HG02938 (cell line): ENCODE data around the gene E2F3.

Source experiments
- ATAC-seq: cut with Tn5 transposase; IDR thresholded peaks from one replicate; pipeline ENCODE4 v1.9.1; 2021; ENCODE audit warnings: mild to moderate bottlenecking, moderate library complexity; ENCODE audit not compliant: unreplicated experiment

The E2F3 gene

DNA sequence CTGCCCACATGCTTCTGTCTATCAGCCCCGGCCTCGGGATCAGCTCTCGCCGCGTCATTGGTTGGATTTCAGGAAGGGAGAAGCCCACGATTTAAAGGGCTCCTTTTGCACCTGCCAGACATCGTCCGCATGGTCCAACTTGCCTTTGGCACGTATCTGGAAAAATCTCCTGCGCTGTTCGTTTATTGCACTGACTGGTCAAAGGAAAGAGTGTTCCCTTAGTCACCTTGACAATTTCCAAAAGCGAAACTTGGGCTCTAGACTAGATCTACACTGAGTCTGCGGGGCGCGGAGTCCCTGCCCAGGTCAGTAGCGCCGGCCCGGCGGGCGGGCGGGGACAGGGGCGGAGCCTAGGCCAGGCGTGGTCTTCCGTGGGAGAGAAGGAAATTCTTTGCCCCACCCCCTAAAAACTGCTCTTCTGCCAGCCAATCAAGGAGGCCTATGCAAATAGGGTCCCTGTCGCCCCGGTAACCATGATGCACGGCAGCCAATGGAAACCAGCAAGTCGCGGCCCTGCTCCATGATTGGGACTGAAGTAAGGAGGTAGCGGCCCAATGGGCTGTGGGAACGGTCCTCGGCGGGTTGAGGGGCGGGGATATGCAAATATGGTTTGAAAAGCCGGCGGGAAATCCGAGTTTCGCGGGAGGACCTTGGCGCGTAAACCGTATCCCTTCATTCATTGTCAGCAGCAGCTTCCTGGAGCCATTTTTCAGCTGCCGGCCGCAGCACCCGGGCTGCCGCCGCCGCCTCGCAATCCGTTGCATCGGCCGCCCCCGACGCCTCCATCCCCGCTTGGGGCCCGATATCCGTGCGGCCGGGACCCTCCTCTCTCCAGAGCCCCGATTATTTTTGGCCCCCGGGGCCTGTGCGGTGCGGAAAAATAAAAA lies at the start of gene E2F3:
TSS of gene E2F3 (plus strand) at position 675 of the 887 bp plus-strand sequence. CDS start 354 bp downstream, outside the sequence.
- ATAC-seq, result peak; percentile 86

DNA sequence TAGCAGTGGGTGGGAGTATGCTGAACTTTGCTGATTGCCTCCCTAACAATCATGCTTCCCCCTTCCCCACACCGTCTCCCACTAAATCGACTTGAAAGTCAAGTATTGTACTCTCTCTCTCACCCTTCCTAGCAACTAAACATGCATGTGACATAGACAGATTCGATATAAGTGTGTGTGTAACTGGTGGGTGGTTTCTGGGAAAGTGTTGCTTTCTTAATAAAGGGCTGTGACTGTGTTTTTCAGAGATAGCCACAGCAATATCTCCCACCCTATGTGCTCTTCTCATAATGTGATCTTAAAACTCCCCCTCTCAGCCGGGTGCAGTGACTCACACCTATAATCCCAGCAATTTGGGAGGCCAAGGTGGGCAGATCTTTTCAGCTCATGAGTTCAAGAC lies 49.3 kb upstream of the E2F3 start:
- no peak for ATAC-seq

DNA sequence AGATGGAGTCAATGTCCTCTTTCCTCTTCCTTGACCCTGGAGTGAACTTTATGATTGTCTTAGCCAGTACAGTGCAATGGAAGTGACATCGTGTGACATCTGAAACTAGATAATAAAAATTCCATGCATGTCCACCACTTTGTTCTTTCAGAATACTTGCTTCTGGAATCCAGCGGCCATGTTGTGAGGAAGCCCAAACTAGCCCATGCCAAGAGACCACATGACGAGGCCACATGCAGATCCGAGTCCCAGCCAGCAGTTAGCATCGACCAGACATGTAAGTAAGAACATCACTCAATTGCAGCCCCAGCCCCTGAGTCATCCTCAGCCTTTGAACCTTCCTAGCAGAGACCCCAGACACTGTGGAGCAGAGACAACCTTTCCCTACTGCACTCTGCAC lies 48.5 kb upstream of the E2F3 start:
- no peak for ATAC-seq

DNA sequence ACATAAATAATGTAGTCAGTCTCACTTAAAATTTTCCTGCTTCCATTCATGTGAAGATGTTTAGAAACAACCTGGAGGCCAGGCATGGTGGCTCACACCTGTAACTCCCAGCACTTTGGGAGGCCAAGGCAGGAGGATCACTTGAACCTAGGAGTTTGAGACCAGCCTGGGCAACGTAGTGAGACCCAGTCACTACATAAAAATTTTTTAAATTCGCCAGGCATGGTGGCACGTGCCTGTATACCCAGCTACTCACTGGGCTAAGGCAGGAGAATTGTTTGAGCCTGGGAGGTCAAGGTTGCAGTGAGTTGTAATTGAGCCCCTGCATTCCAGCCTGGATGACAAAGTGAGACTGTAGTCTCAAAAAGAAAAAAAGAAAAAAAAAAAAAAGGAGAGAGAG lies 47.3 kb upstream of the E2F3 start:
- ATAC-seq, result no peak

DNA sequence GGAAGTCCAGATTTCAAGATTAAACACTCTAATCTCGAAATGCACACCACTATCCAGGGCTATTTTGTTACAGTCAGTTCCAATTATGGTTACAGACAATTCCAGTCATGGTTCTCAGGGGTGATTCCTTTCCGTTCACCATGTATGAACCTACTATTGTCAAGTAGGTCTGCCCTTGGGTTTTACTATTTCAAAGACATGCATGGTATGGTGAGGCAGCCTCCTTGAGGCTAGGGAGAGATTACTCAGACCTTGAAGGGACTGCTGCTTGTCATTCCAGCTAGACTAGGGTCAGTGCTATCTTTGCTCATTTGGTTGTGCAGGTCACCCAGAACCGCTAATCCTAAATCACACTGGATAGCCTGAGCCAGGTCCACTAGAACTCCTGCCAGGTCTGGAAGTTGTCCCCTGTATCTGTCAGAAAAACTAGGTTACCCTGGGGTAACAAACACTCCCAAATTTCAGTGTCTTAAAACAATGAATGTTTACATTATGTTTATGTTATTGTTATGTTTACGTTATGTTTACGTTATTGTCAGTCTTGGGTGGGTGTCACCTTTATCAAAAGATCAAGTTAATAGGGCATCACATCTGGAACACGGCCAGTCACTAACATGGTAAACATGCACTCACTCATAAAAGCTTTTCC lies 41.1 kb upstream of the E2F3 start:
- no peak for ATAC-seq

DNA sequence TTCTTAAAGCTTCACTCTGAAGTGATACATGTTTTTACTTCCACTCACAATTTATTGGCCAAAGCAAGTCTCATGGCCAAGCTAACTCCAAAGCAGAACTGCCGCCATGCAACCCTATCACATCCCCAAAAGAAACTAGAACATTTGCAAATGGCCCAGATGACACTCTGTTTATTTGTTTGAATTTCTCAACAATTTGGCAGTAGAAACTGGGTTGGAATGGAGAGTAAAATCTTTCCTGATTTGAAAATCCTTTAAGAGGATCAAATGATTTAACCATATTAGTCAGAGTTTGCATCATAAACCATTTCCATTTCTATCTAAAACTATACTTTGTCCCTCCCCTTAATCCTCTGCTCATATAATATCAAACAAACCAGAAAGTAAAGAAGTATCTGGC lies 39.1 kb upstream of the E2F3 start:
- no peak for ATAC-seq

DNA sequence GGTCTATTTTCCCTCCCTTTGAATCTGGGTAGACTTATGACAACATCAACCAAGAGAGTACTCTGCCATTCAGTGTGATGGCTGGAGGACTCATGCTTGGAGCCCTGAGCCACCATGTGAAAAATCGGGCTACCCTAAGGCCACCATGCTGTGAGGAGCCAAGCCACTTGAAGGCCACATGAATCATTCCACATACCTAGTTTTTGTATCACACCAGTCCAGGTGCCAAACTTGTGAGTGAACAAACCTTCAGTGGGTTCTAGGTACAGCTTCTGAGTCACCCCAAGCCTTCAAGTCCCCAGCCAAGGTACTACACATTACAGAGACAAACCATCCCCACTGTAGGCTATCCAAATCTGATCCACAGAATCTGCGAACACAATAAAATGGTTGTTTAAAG lies 37.4 kb upstream of the E2F3 start:
- ATAC-seq, result no peak

DNA sequence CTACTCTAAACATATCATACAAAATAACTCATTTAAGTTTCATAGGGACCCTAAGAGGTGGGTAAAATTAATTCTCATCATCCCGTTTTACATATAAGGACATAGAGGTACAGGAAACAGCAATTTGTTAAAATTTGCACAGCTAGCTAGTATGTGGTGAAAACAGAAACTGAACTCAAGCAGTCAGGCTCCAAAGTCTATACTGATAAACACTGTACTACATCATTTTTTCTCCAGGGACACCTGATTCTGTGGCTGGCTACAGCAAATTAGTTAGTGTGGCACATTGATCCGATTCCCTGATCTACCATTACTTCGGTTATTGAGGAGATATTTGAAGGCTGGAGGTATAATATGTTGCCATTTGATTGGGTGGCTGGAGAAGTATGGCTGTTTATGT lies 36.2 kb upstream of the E2F3 start:
- peak; percentile 73 for ATAC-seq

DNA sequence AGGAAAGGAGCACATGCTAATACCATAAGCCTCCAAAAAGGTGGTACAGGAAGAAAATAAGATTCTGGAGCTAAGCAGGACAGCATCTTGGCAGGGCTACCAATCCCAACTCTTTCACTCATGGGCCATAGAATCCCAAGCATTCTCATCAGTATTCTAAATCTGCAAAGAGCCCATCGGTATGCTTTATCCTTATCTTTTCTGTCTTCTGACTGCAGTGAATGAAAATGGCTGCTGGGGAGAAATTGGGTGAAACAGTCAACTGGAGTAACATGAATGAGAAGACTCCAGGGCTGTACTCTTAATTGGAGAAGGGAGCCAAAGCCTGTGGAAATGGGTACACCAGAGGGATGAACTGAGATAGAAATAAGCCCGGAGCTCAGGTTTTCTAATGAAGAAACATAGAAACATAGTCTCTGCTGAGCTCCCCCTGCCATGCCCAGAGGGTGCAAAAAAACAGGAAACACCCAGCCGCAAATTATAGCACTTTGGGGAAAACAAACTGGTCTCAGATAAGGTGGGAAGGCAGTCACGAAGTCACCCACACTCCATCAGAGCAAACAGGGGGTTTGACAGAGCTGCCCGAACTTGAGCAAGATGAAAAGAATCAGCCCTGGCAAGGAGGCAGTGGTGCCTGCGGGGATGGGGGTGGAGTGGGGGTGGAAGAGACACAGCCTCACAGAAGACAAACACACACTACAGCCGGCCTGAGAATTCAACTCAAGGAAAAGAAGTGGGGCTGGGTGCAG lies 35.4 kb upstream of the E2F3 start:
- ATAC-seq, result no peak

DNA sequence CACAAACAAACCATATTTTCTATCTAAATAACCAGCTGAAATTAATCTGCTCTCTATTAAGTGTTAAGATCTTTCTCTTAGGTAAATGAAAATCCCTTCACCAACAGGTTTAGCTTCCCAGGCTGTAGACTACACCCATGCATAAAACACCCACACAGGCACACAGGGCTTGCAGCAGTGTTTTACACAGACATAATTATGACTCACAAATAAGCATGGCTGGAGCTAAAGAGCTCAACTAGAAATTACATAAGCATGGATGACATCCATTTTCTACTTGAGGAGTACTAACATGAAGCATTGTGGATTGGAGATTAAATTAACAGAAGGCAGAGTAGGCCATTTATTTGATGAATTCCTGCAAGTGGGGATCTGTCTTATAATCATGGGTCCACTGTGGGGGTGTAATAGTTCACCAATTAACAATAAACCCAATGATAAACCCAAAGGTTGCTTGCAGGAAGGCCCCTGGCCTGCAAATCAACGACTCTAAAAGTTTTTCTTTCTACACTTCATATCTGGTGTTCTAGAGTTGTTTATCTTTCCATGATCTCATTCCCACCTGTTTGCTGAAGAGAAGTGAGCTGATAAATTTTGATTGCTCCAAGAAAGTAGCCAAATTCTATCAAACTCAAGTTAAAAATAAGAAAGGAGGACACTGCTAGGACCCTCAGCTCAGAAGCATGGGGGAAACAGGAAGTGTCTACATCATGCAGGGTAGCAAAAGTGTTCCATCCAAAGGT lies 33.8 kb upstream of the E2F3 start:
- no peak for ATAC-seq

DNA sequence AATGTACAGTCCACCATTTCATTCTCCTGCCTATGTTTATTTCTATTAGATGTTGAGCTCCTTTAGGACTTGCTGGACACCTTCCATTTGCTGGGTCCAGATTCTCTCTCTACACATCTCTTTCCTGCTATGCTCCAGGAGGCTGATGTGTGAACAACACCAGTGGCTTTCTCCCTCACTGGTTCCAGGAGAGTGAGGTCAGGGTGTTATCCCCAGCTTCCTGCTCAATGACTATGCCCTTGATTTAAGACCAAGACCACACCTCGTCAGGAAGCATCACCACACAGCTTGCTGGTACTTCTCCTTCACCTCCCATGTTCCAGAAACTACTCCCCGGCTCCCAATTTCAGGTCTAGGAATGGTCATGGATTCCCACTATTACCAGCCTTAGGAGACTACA lies 31.3 kb upstream of the E2F3 start:
- ATAC-seq, result no peak

DNA sequence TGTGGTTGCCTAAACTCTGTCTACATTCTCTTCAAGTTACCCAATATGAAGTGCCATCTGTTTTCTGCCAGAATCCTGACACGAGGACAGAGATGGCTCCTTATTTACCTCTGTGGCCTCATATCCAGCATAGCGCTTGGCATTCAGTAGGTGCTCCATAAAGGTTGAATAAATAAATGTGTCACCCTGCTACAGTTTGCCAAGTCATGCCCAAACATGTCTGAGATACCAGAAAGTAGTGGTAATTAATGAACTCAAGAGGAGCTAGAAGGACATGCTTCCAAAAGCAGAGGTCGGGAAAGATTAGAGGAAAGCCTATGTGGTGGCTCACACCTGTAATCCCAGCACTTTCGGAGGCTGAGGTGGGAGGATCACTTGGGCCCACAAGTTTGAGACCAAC lies 30.9 kb upstream of the E2F3 start:
- ATAC-seq, result no peak

DNA sequence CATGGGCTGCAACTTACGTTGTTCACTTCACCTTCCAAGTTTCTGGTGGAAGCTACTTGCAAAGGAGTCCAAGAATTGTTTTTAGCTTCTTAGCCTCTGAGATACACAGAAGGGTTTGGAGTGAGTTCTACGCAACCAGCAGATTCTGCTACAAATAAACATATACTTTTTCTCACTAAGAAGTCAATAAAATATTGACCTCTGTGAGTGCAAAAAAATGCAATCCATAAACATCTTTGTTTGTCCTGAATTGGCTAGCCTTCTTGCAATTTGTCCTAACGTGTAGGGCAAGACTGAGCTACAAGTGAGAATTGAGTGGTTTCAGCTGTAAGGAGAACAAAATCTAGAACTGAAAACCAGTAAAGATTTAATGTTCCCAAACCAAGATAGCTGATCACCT lies 26.2 kb upstream of the E2F3 start:
- ATAC-seq, result no peak

DNA sequence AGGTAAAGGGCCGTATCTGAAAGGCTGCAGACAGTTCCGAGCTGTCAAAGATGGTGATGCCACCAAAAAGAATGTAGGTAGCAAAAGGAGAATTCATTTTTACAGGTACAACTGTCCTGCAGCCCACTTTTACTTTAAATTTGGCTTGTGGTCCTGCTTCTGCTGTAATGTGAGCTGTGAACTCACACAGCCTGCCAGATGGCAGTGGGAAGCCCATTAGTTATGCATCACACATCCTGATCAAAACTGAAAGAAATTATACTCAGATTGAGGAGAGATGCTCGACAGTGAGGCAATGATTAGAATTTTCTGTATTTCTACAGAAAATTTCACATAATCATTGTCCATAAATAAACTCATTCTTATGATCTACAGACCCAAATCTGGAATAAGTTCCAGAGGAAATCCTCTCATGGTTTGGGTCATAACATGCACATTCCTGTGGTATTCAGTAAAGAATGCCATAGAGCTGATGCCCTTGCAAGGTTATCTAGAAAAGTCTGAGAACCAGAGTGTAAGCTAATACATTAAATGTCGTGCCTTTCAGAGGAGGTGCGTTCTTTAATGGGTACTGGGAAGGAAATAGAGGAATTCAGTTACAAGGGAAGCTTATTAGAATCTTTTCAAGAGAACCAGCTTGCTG lies 23.9 kb upstream of the E2F3 start:
- no peak for ATAC-seq

DNA sequence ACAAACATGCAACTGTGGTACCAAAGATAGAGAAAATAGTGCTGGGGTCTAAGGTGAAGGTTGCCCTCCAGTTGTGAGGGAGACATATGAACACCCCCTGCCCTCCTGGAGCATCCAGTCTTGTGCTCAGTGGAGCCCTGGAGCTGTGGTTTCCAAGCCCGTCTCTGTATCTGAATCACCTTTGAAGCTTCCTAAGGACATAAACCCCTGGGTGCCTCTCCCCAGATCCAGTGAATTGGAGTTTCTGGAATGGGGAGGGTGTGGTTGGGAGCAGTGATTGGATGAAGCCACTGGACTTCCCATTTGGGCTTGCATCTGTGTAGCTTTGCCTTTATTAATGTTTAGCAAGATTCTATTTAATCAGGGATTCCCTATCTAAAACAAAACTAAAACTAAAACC lies 22.4 kb upstream of the E2F3 start:
- no peak for ATAC-seq

DNA sequence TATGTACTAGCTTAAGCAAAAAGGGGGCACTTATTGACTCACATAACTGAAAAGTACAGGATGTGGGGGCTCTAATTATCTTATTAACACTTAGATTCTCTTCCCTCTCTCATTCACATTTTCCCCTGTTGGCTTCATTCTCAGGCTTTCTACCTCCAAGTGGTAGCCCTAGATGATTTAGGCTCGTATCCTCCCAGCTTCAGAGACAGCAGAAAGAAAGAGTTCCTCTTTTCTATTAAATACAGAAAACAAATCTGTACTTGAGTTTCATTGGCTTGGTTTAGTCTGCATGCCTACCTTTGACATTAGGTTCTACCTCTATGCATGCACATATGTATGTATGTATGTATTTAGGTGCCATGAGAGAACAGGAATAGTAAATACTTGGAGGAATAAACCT lies 15.5 kb upstream of the E2F3 start:
- no peak for ATAC-seq

DNA sequence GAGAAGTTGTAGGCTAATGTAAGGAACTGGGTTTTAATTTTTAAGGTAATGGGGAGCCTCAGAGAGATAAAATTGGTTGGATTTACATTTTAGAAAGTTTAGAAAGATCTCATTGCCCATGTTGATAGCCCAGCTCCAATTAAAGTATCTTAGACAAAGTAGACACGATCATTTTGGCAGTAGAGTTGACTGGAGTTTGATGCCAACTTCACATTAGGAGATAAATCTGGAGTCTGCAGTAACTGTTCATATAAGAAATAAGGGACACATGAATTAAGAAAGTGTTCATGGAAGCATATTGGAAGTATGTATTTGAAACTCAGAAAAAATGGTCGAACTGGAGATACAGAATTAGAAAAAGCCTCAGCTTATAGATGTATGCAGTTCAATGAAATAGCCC lies 12.6 kb upstream of the E2F3 start:
- ATAC-seq, result no peak

DNA sequence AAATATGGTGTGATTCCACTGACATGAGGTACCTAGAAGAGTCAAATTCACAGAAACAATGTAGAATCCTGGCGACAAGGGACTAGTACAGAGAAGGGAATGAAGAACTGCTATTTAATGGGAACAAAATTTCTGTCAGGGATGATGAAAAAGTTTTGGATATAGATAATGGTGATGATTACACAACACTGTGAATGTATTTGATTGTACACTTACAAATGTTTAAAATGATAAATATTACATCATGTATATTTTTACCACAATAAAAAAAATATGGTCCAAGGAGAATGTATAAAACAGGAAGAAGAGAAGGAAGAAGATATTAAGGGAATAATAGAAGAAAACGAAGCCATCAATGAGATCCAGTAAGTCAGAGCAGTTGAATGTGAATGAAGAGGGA lies 8.4 kb upstream of the E2F3 start:
- ATAC-seq, result no peak

DNA sequence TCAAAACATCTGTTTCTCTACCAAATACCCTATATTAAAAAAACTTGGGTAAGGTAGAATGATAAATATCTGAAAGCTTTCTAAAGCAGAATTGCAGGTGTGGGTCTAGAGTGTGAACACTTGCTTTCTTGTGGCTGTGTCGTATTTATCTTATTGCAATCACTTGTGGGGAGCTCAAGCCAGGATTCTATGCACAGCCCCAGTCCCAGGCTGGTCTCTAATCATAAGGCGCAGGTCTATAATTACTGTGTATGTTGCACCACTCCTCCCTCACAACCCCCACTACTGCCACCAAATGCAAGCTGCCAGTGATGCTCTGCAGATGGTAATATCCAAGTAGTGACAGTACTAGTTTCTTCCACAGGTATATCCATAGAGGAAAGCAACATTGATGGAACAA lies 2.2 kb upstream of the E2F3 start:
- ATAC-seq, result no peak

DNA sequence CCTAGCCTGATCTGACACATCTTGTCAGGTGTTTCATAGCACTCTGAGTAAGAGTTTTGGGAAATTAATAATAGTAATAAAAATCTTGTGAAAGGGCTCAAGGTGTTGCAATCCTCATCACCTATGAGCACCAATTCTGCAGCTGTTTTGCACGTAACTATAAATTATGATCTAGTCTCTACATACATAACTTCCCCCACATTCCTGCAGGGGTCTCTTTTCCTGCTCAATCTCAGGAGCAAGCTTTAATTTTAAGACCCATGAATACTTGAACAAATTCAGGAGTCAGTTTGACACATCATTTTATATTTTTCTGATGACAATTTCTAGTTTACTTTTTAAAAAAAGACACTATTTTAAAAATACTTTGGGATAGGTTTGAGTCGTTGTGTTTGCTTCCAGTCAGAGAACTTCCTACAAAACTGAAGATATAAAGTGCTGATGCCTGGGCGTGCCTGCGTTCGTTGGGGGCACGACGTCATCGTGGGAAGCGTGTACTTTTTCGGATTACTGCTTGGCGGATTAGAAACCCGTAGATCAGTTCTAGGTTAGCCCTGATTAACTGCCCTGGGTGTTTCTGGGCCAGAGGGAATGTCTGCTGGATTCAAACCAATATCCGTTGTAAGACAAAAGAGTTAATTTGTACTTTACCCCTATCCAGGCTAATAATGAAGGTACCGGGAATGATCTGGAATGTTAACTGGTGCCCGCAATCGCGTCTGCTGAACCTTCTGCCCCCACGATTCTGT lies 1.0 kb upstream of the E2F3 start:
- ATAC-seq, result no peak
